DMS153 (cell line): ENCODE data around the gene LYSMD2.
A peak's percentile ranks its signal among the peaks of the same experiment; 100 is the strongest.

Source experiments
- DNase-seq: peaks from one replicate; lab custom pipeline; 2025; lab: John Stamatoyannopoulos, UW

Gene LYSMD2

GRCh38 chr15:51718746-51719145, 18.7 kb downstream of the LYSMD2 start:
- DNase-seq, result no peak

- DNase-seq, result no peak
Measured at GRCh38 chr15:51718219-51718618, 19.2 kb downstream of the LYSMD2 start.

- DNase-seq, result no peak
Measured at GRCh38 chr15:51714911-51715310, 22.5 kb downstream of the LYSMD2 start.

DNA sequence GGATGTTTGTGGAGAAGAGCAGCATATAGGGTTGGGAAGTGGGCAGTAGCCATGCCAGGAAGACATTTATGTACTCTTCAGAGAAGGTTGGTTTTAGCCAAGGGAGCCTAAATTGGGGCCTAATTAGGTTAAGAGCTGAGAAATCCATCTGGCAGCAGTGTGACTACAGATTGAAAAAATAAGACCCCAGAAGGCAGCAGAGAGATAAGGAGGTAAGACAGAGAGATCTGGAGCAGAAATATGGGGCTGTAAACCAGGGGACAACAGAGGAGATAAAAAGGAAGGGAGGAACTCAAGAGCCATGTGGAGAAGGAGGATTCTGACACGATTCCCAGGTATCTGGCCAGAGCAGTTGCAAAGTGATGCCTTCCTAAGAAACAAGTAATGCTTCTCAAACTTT, 23.3 kb downstream of the LYSMD2 start:
- DNase-seq, result no peak

GRCh38 chr15:51709031-51709430, 28.4 kb downstream of the LYSMD2 start:
- no peak for DNase-seq

GRCh38 chr15:51708013-51708412, 29.4 kb downstream of the LYSMD2 start:
- DNase-seq, result peak; percentile 77

DNA sequence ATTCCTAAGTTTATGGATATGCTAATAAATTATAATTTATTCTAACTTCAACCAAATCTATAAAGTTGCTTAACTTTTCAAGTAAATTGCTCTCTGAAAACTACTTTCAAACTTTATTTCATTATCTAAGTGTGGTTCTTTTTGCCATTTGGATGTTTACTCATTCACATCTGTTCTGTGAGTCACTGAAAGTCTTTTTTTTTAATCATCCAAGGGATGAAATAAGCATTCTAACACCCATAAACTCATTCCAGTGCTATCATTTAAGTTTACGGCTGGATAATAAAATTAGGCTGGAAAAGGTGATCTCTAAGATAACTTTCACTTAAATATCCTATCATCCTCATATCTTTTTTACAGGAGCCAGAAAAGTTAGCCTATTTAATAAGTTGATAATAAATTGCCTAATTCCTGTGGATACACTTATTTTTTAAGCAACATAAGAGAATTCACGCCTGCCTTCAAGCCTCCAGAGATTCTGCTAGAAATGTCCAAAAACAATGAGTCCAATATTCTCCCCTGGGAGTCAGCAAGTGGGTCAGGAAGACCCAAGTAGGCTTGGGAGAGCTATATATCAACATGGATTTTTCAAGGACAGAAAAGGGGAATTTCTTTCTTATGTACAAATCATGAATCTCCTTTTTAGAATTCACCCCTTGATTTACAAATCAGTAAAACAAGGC, 30.4 kb downstream of the LYSMD2 start:
- DNase-seq, result no peak

- no peak for DNase-seq
Measured at GRCh38 chr15:51706291-51706690, 31.2 kb downstream of the LYSMD2 start.

DNA sequence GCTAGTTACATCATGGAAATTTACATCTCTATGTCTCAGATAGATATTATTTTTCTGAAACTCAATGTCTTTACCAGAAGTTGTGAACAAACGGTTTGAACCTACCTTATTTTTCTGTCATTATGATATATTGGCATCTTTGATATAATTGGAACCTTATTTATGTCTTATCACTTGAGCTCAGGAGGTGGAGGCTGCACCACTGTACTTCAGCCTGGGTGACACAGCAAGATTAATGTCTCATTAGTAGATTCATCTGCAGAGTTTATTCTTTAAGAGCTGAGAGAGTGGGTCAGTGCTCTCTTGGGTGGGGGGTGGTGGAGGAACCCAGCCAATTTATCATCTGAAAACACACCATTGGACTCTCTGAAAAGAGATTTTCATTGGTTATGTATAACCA, 34.7 kb downstream of the LYSMD2 start:
- no peak for DNase-seq

DNA sequence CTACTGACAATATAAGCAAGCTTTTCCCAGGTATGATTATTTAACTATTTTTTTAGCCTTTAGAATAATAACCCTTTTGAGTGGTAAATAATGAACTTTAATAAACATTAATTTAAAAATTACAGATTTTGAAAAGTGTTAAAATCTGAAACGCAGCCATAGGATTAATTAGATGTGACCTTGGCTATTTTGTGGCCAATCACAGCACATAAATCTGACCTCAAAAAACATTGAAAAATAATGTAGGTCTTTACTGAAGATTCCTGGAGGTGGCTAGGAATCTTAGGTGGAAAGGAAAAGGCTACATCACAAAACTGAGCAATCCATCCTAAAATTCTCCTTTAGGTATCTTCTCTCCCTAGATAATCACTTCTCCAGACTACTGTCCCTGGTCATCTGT, 38.1 kb downstream of the LYSMD2 start:
- no peak for DNase-seq

- no peak for DNase-seq
Measured at GRCh38 chr15:51697163-51697562, 40.3 kb downstream of the LYSMD2 start.

- DNase-seq, result no peak
Measured at GRCh38 chr15:51696566-51696965, 40.9 kb downstream of the LYSMD2 start.

GRCh38 chr15:51692154-51692553, 45.3 kb downstream of the LYSMD2 start:
- DNase-seq, result no peak

DNA sequence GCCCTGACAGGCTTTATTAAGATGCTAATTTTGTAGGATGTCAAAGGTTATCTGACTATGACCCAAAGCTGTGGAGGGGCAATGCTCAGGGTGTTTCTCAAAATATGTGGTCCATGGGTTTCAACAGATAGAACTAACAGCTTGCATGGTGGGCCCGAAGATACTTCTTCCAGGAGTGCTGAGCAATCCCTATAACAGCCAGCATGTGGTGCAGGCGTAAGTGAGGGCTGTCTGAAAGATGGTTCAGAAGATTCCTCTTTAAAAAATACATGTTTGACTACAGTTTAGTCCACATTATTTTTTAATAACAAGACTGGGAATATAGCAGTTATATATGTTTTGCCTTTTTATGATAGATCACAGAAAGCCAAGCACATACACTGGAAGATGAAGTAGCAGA, 48.6 kb downstream of the LYSMD2 start:
- no peak for DNase-seq

DNA sequence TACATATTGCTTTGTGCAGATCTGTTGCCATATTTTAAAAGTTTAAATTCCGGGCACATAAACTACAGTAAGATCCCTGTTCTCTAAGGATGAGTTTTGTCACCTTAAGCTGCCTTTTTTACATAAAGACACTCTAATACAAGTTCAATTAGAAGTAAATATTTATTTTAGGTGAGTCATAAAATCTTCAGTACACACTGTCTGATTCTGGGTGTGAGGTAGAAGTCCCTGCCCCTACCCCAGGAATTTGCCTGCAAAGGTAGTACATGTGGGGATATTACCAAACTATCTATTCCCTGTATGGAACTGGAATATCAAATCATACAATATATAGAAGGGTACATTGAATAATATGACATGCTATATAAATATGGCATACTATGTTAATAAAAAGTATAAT, 49.9 kb downstream of the LYSMD2 start:
- DNase-seq, result no peak

DNA sequence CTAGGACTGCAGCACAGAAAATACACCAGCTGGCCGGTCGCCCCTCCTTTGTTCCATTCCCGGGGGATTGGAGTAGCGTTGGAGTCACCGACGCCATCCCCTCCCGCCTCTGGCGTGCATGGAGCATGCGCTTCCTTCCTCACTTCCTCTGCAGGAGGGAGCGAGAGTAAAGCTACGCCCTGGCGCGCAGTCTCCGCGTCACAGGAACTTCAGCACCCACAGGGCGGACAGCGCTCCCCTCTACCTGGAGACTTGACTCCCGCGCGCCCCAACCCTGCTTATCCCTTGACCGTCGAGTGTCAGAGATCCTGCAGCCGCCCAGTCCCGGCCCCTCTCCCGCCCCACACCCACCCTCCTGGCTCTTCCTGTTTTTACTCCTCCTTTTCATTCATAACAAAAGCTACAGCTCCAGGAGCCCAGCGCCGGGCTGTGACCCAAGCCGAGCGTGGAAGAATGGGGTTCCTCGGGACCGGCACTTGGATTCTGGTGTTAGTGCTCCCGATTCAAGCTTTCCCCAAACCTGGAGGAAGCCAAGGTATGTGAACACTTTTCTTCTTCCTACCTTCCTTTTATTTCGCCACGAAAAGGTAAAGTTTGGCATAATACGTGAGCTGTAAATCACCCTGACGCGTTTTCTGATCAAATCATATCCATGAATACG, 56.0 kb downstream of the LYSMD2 start, which contains the start of gene SCG3:
TSS of gene SCG3 (plus strand) at position 201 of the 661 bp plus-strand sequence. CDS start at position 454, 253 bp downstream.
- DNase-seq, result peak; percentile 65

DNA sequence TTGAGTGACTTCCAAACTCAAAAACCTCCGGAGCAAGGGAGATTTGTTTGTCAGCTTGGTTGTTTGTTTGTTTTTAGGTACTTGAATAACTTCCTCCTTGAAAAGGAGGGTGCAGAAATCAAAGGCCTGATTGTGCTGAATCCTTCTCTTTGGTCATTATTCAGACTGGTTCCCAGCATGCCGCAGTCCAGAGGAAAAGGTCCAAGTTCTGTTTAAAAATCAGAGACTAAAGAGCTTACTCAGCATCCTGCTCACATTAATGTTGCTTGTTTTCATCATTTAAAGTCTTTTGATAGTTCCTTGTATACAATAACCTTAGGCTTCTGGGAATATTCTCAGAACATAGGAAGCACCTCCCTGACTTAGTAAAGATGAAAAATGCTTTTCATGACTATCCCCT, 57.1 kb downstream of the LYSMD2 start:
- no peak for DNase-seq

- no peak for DNase-seq
Measured at GRCh38 chr15:51678096-51678495, 59.4 kb downstream of the LYSMD2 start.

GRCh38 chr15:51677452-51677851, 60.0 kb downstream of the LYSMD2 start:
- DNase-seq, result no peak

DNA sequence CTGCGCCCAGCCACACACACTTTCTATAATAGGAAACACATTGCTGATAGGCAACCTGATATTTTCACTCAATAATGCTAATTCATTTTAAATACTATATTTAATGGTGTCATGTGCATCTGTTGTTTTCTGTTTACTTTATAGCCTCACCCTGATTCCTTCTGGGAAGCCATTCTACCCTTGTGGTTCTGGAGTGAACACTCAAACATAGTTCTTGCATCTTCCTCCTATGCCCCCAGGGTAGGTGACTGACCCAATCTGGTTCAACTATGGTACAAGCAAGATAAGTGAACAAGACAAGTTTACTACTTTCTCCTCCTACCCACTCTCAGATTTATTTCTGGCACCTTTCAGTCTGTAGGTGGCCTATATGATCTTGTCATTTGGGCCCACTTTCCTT, 60.4 kb downstream of the LYSMD2 start:
- no peak for DNase-seq

- DNase-seq, result no peak
Measured at GRCh38 chr15:51675234-51675633, 62.2 kb downstream of the LYSMD2 start.
